HG03064 (cell line): ENCODE results near the gene EXOSC5.
"Not testable (repeated sequence)": the region's sequence is repeated elsewhere in the genome, so short reads cannot be mapped to it uniquely, and the experiment has no call there.

Experiments
- ATAC-seq: cut with Tn5 transposase; IDR thresholded peaks from one replicate; pipeline ENCODE4 v1.9.1; 2021; ENCODE audit warnings: low read depth; ENCODE audit not compliant: unreplicated experiment

Gene EXOSC5

DNA sequence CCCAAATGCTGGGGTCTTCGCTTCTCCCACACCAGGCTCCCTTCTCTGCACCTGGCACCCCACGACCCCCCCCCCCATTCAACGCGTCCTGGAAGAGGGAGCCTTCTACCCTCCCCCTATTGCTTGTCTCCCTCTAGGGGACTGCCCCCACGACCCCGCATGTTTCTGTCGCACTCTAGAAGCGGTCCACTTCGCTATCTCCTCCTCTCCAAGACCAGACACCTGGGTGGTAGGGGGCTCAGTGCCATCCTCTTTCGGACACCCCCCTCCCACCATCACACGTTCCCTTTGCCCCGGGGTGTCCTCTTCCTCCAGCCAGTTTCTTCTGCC, 44.9 kb downstream of the EXOSC5 start:
- ATAC-seq, result no peak

DNA sequence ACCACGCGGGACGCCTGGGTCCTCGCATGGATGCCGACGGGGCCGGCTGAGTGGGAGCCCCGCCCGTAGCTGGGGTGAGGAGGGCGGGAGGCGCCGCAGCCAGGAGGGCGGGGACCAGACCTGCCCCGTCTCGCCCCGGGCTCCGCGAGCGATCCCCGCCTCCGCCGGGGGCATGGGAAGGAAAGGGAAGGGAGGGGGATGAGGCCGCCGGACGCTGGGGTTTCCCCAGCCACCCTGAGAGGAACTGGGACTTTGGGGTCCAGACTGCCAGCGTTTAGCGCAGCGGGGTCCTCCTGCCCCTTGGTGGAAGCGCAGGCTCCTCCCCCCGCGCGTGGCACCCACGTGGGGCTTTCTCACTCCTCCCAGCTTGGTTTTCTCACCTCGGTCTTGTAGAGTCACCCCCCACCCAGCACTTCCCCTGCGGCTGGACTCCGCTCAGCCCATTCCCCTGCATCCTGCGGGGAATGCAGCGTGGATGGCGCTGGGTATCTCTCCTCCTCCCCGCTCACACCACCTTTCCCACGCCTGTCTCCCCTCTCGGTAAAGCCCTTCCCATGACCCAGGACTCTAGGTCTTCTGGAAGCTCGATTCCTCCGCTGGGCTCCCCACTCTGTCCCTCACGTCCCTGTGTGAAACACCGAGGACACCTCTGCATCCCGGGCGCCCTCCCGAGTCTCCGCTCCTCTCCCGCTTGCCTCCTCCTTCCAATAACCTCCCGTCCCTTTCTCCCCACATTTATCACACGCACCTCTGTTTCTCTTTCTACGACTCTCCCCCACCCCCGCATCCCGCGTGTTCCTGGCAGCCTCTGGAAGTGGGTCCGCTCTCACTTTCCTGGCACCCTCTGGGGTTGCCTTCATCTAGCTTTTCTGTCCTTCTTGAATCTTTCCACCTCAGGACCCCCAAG, 45.6 kb downstream of the EXOSC5 start:
- ATAC-seq, result no peak

- no peak for ATAC-seq
Observed at GRCh38 chr19:41350735-41351338, 46.3 kb downstream of the EXOSC5 start.

DNA sequence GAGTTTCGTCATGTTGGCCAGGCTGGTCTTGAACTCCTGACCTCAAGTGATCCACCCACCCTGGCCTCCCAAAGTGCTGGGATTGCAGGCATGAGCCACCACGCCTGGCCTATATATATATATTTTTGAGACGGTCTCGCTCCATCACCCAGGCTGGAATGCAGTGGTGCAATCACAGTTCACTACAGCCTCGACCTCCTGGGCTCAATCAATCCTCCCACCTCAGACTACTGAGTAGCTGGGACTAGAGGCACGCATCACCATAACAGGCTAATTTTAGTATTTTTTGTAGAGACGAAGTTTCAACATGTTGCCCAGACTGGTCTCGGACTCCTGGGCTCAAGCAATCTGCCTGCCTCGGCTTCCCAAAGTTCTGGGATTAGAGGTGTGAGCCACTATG, 50.2 kb downstream of the EXOSC5 start:
- not testable (repeated sequence) for ATAC-seq

DNA sequence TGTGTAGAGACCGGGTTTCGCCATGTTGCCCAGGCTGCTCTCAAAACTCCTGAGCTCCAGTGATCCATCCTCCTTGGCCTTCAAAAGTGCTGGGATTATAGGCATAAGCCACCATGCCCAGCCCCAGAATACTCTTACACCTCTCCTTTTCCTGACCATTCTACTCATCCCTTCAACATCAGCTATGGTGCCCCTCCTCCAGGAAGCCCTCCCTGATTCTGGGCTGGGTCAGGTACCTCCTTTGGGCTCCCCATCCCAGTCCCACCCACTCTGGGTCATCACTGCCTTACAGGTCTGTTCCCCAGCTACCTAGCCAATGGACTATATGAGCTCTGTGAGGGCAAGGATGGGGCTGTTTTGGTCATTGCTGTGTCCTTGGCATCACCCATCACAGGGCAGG, 53.0 kb downstream of the EXOSC5 start:
- no peak for ATAC-seq

DNA sequence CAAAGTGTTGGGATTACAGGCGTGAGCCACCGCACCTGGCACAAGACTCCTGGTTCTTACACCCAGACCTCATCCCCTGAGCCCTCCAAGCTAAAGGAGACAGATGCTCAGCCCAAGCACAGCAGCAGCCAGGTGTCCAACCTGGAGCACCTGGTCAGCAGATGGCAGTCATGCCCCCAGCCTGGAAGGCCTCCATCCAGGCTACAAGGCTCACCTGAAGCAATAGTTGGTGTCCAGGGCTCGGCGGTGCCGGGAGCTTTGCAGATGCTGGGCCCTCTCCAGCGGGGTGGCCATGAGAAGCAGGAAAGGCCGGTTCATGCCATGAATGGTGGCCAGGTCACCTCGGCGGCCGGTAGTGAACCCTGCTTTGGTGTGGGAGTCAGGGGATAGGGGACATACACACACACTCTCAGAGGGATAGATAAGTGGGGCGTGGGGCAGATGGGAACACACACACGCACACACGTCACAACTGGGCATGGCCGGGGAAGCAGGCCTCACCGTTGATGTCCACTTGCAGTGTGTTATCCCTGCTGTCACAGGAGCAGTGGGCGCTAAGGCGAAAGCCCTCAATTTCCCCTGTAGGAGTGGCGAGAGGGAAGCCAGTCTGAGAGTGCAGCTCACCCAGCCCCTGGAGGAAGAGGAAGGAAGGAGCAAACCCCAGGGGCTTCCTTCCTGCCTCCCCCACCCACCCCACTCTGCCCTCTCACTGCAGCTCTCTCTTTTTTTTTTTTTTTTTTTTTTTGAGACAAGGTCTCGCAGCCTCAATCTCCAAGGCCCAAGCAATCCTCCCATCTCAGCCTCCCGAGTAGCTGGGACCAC, 55.3 kb downstream of the EXOSC5 start:
- no peak for ATAC-seq

DNA sequence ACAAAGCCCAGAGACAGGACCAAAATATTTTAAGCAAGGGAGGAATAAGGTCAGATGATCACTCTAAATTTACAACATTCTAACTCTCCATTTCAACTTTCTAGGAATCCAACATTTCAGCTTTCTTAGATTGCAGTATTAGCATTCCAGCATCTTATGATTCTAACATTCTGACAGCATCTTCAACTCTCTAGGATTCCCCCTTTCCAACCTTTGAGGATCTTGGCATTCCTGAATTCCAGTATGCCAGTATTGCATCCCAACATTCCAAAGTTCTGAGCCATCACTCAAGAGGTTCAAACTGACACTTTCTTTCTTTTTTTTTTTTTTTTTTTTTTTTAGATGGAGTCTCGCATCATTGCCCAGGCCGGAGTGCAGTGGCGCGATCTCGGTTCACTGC, 57.2 kb downstream of the EXOSC5 start:
- ATAC-seq, result no peak
